Measurements from ENCODE around the gene TMEFF2.

DNA sequence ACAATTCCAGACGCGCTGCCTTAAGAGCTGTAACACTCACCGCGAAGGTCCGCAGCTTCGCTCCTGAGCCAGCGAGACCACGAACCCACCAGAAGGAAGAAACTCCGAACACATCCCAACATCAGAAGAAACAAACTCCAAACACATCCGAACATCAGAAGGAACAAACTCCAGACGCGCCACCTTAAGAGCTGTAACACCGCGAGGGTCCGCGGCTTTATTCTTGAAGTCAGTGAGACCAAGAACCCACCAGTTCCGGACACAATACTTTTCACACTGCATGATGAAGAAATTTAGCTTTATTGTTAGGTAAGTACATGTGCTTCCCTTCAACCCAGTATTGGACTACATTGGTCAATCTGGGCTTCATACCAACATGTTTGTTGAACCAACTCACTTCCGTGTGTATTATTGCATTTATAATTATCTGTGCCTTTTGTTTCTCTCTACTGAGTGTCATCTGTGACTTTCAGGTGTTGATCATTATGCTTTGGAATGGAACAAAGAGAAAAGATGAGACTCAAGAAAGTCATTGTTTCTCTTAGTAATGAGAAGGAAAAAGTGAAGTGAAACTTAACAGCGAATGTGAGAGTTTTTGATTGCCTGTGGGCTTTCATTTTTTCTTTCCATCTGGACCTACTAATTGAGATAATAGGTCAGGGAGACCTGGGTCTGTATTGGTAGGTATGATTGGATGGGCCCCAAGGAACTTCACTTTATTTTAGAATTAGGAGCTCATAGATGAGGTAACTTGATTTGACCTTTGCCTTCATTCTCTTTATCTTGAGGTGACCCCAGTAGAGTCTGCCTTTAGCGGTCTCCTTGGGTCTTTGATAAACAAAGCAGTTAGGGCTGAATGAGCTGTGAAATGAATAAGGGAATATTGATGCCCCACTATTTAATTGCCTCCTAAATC, 271.7 kb downstream of the TMEFF2 start:
- TF ChIP-seq, protein P1, sequence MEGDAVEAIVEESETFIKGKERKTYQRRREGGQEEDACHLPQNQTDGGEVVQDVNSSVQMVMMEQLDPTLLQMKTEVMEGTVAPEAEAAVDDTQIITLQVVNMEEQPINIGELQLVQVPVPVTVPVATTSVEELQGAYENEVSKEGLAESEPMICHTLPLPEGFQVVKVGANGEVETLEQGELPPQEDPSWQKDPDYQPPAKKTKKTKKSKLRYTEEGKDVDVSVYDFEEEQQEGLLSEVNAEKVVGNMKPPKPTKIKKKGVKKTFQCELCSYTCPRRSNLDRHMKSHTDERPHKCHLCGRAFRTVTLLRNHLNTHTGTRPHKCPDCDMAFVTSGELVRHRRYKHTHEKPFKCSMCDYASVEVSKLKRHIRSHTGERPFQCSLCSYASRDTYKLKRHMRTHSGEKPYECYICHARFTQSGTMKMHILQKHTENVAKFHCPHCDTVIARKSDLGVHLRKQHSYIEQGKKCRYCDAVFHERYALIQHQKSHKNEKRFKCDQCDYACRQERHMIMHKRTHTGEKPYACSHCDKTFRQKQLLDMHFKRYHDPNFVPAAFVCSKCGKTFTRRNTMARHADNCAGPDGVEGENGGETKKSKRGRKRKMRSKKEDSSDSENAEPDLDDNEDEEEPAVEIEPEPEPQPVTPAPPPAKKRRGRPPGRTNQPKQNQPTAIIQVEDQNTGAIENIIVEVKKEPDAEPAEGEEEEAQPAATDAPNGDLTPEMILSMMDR (IDR thresholded peaks at IDR 0.05; ENCODE audit: low read depth, low read length), result no peak
- TF ChIP-seq POLR2A (IDR thresholded peaks at IDR 0.05; ENCODE audit: extremely low read depth, insufficient read length), result no peak
- TF ChIP-seq MYC (IDR thresholded peaks at IDR 0.05; ENCODE audit: low read depth, low read length), result no peak

All from NB4 (cell line).